ENCODE results near the gene CCT8L2.
"Not testable (repeated sequence)": the region's sequence is repeated elsewhere in the genome, so short reads cannot be mapped to it uniquely, and the experiment has no call there.

Gene CCT8L2, protein sequence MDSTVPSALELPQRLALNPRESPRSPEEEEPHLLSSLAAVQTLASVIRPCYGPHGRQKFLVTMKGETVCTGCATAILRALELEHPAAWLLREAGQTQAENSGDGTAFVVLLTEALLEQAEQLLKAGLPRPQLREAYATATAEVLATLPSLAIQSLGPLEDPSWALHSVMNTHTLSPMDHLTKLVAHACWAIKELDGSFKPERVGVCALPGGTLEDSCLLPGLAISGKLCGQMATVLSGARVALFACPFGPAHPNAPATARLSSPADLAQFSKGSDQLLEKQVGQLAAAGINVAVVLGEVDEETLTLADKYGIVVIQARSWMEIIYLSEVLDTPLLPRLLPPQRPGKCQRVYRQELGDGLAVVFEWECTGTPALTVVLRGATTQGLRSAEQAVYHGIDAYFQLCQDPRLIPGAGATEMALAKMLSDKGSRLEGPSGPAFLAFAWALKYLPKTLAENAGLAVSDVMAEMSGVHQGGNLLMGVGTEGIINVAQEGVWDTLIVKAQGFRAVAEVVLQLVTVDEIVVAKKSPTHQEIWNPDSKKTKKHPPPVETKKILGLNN
- 0 reads per million in 4 donors for total RNA-seq

- not testable (repeated sequence) for DNase-seq
Measured at GRCh38 chr22:16592710-16593109, at the start of gene CCT8L2. CCT8L2 (minus strand) TSS chr22:16592810; CDS start chr22:16592550, 260 bp downstream.

DNA sequence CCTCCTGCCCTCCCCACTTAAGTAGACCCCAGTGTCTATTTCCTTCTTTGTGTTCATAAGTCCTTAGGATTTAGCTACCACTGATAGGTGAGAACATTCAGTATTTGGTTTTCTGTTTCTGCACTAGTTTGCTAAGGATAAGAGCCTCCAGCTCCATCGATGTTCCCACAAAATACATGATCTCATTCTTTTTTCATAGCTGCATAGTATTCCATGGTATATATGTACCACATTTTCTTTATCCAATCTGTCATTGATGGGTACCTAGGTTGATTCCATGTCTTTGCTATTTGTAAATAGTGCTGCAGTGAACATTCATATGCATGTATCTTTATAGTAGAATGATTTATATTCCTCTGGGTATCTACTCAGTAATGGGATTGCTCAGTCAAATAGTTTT, 42.8 kb upstream of the CCT8L2 start:
- DNase-seq, result not testable (repeated sequence)

- DNase-seq, result not testable (repeated sequence)
Measured at GRCh38 chr22:16634092-16634491, 41.5 kb upstream of the CCT8L2 start.

DNA sequence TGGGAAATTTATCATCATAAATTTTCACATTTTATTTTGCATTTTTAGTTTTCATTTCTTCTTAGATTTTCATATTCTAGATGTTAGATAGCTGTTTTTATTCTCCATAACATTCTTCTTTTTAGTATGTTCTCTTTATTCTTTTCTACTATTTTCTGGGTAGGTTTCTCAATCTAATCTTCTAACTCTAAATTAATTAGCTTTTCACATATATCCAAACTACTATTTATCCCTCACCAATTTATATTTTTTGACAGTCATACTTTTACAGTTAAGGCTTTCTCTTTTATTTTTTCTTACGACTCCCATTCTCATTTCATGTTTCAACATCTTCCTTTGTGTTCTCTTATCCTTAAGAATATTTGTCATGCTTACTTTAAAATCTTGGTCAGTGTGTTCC, 35.9 kb upstream of the CCT8L2 start:
- DNase-seq, result not testable (repeated sequence)

DNA sequence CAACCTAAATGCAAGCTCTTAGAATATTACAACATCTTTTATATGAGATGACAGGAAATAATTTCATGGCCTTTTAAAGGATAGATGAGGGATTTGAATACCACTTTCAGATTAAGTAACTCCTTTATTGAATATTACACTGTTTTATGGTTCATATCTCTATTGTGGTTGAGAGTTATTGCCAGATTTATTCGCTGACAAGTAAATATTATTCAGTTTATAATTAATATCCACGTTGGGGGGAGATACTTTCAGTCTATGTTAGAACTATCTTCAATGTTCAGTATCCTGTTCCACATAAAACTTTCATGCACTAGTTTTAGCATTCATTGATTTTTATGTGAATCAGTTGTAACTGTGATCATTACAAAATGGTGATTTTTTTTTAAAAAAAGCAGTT, 32.4 kb upstream of the CCT8L2 start:
- not testable (repeated sequence) for DNase-seq

- DNase-seq, result not testable (repeated sequence)
Measured at GRCh38 chr22:16623595-16623994, 31.0 kb upstream of the CCT8L2 start.

DNA sequence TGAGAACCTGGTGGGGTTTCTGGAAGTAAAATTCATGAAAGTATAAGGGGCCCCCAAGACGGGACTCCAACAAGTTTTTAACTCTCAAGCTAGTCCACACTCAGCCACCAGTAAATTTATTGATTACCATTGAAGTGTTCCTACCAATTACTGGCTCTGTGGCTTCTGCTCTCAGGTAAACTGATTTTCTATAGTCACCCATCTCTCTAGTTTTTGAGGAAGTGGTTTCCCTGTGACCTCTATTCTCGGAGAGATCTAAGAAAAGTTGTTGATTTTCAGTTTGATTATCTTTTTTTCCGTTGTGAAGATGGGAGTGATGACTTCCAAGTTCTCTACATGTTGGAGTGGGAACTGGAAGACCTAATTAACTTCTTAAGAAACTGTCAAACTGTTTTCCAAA, 24.9 kb upstream of the CCT8L2 start:
- not testable (repeated sequence) for DNase-seq

DNA sequence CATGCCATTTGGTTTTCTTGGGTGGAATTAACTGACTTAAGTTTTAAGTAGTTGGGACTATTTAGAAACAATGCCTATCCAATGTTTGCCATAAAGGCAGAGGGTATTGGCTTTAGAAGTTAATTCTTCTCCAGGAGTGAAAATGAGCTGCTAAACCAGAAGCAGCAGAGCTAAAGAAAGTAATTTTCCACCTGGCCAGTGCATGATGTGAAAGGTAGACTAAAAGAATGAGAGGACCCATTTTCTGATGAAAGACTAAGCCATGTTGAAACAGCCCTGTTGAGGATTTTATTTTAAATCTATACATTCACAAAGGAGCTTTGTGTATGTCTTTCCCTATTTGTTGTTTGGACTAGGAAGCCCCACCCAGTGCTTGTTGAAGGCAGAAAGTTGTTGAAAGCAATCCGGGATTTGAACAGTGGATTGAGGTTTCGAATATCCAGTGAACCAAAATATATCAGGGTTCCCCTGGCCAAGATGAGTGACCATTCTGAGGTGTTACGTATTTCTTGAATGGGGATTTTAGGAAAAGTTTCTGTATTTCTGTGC, 23.9 kb upstream of the CCT8L2 start:
- not testable (repeated sequence) for DNase-seq

DNA sequence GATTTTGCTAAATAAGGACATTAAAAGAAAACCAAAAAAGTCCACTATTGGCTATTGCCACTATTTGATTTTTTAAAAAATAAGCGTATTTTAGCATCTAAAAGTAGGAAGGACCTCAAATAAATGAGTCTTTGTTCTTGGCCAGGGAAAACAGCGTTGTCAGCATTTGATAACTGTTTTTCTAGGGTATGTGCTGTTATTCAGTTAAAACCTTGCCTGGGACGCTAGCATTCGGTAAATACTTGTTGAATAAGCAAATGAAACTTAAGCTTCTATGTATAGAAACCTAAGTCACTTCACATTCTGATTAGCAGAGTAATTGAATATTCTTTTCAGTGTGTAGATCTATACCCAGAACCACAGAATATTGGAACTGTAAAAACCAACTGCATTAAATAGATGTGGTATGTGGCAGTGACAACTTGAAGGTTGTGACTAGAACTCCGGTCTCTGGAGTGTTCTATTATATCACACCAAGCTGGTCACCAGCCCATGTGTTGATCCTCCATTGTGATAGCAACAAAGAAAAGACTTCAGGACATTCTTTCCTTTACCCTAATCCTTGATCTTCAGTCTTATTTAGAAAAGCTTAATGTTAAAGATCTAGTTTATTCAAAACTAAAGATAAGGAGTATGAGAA, 23.1 kb upstream of the CCT8L2 start:
- not testable (repeated sequence) for DNase-seq

DNA sequence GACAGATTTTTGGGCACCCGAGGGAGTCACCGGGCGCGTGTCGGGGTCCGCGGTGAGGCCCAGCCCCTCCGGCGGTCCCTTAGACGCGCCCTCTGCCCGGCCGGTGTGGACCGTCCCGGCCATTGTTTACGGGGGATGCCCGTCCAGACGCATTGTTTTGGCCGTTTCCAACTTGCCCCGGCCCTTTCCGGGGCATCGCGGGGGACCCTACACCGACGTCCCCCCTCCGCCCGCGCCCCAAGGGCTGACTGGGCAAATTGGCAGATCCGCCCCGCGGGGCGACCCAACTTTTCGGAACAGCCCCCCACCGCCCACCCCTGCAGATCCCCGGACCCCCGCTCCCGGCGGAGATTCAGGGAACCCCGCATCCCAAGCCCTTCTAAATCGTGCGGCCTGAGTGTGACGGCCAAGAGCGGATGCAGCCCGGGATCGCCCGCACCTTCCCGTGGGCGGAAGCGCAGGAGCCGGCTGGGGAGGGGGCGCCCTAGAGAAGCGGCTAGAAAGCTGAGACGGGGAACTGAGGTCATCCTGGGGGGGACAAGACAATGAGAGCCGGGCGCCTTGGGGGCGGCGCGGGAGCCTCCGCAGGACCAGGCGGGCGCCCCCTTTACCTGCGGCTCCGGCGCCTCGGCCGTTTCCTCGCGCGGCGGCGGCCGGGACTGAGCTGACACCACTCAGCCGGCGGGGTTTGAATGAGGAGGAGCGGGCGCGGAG, 17.1 kb upstream of the CCT8L2 start:
- no peak for DNase-seq

DNA sequence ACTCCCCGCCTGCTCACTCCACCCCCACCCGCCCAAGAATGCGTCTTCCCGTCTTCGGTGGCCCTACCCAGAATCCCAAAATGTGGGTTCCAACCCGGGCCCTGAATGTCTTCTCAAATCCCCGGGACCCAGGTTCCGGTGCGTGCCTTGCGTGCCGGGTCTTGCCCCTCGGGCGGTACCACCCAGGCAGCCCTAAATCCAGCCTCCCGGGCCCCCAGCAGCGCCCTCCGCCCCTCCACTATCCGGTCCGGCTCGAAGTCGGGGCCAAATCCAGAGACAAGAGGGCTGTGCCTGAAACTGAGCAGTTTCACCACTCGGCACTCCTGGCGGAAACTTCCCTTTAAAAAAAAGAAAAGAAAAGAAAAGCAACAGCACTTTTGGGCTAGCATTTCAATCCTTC, 16.3 kb upstream of the CCT8L2 start:
- no peak for DNase-seq

DNA sequence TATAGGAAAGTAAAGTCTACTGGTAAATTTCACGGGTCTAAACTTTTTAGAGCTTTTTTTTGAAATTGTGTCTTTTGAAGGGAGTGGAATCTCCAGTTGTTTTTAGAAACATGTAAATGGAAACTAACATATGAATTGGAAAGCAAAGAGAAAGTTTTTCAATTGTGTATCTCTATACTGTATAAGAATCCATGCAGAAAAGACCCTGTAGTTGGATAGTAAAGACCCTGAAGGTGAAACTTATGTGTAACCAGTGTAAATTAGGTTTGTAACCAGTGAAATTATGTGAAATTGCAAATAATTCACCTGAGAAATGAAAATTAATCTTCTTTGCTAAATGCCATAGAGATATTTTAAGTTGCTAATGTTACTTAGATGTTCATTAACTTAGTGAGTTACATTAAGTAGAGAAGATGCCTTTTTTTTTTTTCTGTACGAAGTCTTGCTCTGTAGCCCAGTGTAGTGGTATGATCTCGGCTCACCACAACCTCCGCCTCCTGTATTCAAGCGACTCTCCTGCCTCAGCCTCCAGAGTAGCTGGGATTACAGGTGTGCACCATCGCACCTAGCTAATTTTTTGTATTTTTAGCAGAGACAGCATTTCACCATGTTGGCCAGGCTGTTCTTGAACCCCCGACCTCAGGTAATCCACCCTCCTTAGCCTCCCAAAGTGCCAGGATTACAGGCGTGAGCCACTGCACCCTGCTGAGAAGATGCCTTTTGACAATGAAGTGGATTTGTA, 11.8 kb upstream of the CCT8L2 start:
- DNase-seq, result not testable (repeated sequence)

DNA sequence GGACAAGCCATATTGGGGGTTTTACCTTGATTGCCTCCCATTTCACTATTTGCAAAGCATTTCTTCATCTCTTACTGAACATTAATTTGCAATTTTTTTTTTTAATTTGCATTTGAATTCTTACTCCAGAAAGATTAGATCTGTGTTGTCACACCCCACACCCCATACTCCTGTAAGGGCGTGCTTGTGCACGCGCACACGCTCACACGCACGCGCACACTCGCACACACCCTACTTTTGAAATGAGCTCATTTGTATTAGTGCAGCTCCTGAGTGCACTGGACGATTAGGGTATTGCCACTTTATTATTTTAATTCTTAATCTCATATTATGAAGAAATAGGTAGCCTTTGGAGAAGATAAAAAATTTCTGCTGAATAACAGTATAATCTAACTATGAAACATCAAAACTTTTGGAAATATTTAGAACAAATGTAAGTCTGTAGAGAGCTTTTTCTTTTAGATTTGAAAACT, 11.2 kb upstream of the CCT8L2 start:
- not testable (repeated sequence) for DNase-seq

DNA sequence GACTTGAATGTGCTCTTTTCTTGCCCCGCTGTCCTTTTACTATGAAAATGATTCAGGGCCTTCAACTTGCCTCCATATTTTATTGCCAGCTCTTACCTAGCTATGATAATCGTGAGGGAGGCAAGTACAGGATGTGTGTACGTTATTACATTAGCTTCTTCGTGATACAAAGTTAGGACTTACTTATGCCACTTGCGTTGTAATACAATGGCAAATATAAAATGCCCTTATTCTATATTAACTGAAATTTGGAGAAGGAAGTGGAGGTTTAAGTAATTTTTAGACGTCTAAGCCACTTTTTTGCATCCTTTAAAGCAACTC, 10.8 kb upstream of the CCT8L2 start:
- no peak for DNase-seq

DNA sequence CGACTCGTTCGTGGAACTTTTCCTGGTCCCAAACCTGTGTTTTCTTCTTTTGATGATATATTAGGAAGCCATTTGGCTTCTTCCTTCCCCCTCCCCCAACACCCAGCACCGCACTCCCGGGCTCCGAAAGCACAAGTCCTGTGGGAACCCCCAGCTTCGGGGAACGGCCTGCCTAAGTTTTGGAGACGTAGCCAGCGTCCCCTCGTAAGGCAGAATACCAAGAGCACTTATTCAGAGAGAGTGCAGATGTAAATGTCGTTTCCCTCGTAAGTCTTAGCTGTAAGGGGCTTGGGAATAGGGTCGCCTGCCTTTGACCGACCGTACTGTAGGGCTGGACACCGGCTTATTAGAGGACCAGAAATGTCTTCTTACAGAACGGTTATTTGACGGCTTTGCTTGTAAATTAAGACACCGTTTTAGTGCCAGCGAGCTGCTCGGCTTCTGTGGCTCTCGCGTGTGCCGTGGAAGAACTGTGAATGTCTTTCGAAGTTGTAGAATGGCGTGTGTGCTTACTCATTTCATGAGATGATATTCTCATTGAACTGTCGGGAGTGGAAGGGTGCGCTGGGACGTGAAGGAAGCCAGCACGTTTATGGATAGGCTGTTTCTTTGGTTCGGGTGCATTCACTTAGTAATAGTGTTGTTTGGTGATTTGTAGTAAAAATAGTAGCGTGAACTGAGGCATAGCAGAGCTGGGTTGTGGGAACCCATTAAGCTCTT, 10.3 kb upstream of the CCT8L2 start:
- DNase-seq, result not testable (repeated sequence)

- DNase-seq, result not testable (repeated sequence)
Measured at GRCh38 chr22:16602224-16602727, 9.7 kb upstream of the CCT8L2 start.

GRCh38 chr22:16601437-16602223, 9.0 kb upstream of the CCT8L2 start:
- DNase-seq, result no peak

DNA sequence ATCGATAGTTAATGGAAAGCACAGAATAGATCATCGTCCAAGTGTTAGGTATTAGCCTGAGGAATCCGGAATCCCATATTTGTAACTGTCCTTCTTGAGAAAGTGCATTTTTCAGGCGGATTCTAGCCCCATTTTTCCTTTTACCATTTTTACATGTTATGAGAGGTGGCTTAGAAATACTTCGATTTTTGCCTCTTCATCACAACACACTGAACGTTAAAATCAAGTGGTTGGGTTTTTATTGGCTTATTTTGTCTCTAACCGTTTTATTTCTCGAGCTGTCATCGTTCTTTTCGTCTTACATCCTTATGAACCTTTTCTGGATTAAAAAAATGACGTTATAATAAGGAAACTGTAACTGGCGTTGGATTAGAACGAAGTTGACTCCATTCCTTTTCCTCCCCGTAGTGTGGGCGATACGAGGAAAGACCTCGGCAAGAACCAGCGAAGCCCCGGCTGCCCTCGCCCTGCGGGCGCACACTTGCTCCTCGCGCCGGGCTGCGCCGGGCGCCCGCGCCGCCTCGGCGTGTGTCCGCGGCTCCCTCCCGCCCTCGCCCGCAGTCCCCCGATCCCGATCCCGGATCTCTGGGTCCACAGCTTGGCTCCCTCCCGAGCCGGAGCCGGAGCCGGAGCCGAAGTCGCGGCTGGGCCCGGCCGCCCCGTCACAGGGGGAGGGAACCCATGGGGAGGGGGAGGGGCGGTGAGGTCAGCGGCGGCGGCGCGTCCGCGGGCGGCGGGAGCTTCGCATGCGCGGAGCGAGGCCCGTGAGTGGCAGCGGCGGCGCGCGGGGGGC, 8.2 kb upstream of the CCT8L2 start:
- DNase-seq, result not testable (repeated sequence)

DNA sequence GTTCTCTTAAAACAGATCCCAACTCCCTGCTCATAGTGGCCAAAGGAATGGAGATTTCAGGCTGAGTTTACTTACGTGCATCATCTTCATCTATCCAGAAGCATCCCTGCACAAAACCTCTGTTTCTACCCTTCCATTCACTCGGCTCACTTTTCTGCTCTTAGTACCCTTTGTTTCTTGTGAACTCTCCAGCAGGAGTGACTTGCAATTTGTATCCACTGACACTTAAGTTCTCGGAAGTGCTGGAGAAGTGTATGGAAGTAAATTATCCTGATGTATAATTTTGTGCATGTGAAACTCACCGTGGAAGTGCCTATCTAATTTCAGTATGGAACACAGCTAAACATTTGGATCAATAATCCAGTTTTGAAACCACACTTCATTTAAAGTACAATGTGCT, 7.0 kb upstream of the CCT8L2 start:
- not testable (repeated sequence) for DNase-seq

All from T-helper 1 cell (primary cell).